ENCODE measurements around the gene ZNF778.
"Not testable (repeated sequence)": the region's sequence is repeated elsewhere in the genome, so short reads cannot be mapped to it uniquely, and the experiment has no call there.

ZNF778 gene

DNA sequence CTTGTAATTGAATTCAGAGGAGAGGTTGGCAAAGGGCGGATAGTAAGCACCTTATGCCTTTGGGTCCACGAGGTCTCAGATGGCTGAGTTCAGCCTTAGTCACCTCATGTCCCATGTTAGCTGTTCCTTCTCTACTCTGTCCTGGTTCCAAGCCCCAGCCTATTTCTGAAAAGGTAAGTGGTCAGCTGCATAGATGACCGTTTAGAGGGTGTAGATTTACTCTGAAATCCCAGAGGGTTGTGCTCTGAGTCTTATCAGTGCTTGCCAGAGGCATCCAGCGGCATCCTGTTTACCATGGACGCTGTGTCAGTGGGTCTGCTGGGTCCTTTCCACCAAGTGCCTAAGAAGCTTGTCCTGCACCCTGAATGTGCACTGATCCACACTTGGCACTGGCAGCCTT is 1.9 kb downstream of the ZNF778 start:
- peak; percentile 45 for DNase-seq

DNA sequence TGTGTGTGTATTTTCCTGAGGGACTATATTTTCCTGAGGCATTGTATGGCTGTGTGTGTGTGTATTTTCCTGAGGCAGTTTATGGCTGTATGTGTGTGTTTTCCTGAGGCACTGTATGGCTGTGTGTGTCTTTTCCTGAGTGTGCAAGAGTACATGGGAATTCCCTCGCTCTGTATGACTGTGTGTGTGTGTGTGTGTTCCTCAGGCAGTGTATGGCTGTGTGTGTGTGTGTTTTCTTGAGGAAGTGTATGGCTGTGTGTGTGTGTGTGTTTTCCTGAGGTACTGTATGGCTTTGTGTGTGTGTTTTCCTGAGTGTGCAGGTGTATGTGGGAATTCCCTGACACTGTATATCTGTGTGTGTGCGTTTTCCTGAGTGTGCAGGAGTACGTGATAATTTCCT is 4.1 kb downstream of the ZNF778 start:
- DNase-seq: no peak

DNA sequence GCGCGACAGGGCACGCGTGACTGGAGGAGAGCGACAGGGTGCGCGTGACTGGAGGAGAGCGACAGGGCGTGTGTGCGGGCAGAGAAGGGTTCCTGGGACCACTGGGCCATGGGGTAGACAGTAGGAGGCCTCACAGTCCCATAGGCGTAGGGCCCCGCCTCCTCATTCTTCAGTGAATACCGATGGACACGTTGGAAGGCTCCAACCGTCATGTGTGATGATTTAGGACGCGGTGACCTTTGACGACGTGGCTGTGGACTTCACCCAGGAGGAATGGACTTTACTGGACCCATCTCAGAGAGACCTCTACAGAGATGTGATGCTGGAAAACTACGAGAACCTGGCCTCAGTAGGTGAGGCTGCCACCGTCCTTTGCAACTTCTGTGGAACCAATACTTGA is 5.4 kb downstream of the ZNF778 start:
- DNase-seq: no peak

DNA sequence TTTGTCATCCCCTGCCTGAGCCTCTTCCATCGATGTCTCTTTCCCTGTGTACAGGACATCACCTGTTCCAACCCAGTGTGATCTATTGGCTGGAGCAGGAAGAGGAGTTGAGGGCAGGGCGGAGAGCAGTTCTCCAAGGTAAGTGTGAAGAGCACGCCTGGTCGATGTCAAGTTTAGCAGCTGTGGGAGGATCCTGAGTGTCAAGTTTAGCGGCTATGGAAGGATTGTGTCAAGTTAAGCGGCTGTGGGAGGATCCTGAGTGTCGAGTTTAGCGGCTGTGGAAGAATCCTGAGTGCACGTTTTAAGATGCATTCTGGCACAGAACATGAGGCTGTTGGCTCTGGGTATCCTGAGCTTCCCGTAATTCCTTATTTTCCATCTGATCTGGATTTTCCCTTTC is 7.2 kb downstream of the ZNF778 start:
- DNase-seq: no peak

DNA sequence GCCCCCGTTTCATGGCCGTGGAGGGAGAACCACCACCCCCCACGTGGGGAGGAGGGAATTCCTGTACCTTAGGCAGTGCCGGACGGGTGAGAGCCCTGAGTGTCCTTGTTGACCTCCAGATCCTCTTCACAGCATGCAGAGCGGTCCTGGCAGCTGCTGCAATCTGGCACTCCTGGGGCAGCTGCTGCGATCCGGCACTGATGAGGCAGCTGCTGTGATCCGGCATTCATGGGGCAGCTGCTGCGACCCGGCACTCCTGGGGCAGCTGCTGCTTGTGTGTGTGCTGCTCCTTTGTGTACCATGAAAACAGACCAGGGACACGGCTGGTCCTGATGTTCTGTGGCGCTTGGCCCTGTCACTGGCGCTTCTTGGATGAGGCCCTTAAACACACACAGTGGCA is 12.8 kb downstream of the ZNF778 start:
- DNase-seq: no peak

DNA sequence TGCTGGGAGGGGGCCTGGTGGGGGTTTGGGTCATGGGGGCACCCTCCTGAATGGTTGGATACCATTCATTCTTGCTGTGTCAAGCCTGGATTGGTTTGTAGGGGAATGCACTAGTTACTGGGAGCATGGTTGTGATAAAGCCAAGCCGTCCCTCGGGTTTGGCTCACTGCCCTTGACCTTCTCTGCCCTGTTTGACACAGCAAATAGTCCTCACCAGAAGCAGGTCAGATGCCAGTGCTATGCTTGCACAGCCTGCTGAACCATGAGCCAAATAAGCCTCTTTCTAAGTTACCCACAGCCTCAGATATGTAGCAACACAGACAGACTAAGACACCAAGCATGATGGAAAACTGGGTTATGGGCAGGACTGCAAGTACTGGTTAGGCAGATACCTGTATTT is 14.6 kb downstream of the ZNF778 start:
- DNase-seq: no peak

DNA sequence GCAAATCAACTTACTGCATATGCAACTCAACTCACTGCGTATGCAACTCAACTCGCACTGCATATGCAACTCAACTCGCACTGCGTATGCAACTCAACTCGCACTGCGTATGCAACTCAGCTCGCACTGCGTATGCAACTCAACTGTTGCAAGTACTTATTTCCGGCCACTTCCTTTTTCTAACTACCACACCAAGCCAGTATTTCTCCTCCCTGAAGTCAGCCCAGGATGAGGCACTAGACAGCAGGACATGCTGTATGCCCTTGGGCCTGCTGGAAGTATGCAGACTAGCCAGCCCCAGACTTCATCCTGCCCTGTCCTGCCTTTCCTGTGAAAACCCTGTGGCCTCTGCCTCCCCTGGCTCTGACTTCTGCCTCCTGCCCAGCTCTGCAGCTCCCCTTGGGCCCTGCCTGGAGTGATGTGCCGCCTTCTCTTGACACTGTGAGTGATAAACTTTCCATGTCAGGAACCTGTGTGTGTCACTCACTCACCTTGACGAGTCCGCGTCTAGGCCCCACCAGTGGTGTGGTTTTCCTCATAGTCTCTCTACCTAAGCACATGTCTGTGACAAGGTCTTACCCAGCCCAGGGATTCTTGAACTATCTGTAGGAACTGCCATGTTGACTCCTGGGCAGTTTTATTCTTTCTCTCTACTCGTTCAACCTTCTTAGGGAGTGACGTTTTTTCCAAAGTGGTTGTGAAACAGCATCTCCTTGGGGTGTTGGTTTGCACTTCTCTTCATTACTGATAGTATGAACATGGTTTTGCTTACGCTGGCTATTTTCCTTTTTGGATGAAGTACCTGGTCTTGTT is 16.4 kb downstream of the ZNF778 start:
- DNase-seq: no peak

DNA sequence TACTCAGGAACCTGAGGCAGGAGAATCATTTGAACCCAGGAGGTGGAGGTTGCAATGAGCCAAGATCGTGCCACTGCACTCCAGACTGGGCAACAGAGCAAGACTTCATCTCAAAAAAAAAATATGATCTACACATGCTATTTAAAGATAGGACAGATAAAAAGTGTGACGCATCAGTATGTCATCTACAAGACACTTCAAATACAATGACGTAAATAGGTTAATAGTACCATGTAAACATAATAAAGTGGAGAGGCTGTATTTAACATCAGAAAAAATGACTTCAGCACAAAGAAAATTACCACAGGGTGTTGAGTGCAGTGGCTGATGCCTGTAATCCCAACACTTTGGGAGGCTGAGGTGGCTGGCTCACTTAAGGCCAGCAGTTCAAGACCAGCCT is 20.2 kb downstream of the ZNF778 start:
- no peak for DNase-seq

DNA sequence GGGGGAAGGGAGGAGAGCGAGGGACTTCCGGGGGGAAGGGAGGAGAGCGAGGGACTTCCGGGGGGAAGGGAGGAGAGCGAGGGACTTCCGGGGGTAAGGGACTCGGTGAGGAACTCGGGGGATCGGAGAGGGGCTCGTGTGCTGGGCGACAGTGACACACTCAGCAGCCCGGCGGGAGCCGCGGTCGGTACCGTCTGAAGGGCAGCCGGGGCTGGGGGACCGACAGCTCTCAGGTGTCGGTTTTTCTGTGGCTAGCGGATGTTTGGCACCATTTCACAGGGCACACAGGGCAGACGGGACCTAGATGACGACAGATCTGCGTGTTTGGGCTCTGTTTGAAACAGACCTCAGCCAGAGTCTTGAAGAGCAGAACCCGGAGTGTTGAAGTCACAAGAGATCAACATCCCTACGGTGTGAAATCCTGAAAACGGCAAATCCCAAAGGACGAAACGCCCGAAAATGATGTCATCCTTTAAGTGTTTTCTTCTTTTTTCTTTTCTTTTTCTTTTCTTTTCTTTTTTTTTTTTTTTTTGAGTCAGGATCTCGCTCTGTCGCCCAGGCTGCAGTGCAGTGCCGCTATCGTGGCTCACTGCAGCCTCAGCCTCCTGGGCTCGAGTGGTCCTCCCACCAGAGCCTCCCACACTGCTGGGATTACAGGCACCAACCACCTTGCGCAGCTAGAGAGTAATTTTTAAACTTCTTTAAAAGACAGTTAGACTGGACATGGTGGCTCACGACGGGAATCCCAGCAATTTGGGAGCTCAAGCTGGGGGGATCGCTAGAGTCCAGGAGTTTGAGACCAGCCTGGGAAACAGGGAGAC is 23.9 kb downstream of the ZNF778 start:
- peak; percentile 78 for DNase-seq

DNA sequence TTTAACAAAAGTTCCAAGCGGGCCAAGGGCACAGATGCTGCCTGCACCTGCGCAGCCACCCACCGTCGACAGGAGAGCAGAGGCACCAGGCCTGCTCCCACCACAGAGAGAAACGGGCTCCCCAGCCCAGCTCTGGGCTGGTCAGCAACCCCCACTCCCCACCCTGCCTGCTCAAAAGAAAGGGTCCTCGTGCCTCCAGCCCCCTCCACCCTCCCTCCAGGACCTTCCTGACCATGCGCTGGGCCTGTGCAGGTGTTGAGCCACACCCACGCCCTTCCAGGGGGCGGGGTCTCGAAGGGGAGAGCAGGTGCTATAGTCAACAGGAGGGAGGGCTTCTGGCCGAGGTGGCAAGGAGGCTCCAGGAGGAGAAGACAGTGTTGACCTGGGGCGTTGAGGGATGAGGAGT is 25.3 kb downstream of the ZNF778 start:
- no peak for DNase-seq

DNA sequence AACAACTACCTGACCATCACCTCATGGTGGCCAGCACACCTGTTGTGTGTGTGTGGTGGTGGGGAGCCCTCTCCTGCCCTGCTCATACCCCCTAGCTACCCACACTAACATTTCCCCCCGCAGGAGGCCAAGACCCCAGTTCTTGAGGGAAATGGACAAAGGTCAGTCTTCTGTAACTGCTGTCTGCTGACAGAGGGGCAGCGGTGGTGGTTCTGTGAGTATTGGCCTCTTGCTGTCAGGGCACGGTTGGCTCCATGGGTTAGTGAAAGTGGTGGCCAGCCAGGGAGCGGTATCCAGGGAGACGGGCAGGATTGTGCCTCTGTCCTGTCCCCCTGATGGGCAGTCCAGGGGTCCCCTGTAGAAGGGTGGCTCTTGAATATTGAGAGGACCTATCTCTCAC is 26.2 kb downstream of the ZNF778 start:
- DNase-seq: no peak

DNA sequence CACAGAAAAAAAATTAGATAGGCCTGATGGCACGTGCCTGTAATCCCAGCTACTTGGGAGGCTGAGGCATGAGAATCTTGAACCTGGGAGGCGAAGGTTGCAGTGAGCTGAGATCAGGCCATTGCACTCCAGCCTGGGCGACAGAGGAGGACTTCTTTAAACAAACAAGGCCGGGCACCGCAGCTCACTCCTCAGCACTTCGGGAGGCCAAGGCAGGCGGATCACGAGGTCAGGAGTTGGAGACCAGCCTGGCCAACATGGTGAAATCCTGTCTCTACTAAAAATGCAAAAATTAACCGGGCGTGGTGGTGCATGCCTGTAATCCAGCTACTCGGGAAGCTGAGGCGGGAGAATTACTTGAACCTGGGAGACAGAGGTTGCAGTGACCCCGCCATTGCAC is 26.8 kb downstream of the ZNF778 start:
- DNase-seq: not testable (repeated sequence)

DNA sequence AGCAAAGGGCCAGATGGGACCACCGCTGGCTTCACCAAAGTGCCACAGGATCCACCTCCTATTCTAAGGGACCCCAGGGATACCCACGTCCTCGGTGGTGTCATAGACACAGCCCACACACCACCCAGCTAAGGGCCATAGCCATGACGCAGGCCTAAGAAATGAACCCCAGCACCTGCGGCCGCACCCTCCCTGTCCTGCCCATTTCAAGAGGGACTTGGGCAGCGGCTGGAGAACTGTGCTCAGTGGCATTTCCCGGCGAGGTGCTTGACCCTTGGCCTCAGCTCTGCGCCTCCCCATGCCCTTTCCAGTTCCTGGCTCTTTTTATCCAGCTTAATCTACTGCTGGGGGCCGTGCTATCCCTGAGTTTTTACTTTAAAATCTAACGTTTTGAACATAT is 27.3 kb downstream of the ZNF778 start:
- no peak for DNase-seq

DNA sequence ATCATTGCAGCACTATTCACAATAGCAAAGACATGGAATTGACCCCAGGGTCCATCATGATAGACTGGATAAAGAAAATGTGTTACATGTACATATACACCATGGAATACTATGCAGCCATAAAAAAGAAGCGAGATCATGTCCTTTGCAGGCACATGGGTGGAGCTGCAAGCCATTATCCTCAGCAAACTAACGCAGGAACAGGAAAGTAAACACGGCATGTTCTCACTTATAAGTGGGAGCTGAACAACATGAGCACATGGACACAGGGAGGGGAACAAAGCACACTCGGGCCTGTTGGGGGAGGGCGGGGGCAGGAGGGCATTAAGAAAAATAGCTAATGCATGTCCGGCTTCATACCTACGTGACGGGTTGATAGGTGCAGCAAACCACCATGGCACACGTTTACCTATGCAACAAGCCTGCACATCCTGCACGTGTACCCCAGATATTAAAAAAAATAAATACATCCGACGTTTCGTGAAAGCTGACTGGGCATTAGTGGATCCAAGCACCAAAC is 28.9 kb downstream of the ZNF778 start:
- DNase-seq: no peak

DNA sequence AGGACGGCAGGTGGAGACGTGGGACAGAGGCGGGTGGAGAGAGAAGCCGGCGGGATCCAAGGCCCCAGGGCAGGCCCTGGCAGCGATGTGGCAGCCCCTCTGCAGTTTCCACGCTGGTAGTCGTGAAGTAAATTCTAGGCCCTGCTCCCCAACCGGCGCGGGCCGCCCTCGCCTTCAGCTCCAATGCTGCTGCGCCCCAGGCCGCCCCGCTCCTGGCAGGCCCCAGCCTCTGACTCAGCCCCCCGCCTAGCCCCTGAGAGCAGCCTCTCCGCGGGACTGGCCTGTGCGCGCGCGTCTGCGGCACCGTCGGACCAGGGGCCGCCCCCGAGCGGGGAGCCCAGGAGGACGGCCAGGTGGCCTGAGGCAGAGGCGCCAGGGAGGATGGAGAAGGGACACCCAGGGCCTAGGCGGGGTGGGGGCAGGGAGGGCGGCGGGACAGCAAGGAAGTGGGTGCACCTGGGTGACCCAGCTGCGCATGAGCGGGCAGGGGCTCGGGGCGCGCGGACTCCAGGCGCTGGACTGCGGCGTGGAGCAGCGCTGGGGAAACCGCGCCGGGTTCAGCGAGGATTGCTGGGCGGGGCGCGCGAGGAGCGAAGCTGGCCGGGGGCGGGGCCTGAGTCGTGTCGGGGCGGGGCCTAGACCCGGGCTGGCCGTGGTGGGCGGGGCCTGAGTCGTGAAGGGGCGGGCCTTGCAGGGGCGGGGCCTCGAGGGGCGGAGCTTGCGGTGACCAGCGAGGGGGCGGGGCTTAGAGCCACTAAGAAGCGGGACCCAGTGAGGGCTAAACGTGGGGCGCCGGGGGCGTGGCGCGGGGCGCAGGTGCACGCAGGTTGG is 29.6 kb downstream of the ZNF778 start:
- peak; percentile 70 for DNase-seq

DNA sequence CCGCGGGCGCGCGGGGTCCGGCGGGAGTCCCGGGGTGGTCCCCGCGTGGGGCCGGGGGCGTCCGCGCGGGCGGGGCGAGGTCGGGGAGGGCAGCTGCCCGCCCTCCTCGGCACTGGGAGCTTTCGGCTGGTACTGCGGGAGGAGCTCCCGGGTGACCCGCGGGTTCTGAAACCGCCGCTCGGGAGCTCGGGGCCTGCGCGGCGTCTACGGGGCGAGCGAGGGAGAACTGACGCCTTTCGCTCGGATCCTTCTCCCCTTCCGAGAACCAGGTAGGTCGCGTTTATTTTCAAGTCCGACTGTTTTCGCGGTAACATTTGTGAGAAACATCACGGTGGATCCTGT is 30.2 kb downstream of the ZNF778 start:
- not testable (repeated sequence) for DNase-seq

DNA sequence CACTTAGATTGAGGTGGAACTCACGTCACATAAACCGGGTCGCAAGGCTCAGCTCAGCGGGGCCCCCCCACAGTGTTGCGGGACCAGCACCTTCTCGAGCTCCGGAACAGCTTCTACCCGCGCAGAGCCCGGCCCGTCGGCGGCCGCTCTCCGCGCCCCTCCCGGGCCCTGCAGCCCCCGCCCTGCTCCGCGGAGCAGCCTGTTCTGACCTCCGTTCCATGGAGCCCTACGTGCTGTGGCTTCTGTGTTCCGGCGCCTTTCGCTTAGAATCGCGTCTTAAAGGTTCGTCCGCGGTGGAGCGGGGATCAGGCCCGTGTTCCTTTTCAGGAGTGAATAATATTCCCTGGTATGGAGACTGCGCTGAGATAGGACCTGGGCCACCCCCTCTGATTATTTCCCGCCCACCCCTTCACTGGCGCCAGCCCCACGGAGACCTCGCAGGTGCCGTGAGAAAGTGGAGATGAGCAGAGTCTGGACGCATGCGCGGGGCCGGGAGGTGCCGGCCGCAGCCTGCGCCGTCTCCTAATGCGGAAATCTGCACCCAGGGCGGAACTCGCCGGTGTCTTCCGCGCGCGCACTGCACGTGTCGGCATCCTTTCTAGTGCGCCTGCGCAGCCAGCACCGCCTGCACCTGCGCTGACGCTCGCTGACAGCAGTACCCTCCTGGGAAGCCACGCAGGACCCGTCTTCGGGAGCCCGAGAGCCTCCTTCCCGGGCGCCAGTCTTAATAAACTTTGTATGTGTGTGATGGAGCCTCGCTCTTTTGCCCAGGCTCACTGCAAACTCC is 30.9 kb downstream of the ZNF778 start:
- DNase-seq: no peak

DNA sequence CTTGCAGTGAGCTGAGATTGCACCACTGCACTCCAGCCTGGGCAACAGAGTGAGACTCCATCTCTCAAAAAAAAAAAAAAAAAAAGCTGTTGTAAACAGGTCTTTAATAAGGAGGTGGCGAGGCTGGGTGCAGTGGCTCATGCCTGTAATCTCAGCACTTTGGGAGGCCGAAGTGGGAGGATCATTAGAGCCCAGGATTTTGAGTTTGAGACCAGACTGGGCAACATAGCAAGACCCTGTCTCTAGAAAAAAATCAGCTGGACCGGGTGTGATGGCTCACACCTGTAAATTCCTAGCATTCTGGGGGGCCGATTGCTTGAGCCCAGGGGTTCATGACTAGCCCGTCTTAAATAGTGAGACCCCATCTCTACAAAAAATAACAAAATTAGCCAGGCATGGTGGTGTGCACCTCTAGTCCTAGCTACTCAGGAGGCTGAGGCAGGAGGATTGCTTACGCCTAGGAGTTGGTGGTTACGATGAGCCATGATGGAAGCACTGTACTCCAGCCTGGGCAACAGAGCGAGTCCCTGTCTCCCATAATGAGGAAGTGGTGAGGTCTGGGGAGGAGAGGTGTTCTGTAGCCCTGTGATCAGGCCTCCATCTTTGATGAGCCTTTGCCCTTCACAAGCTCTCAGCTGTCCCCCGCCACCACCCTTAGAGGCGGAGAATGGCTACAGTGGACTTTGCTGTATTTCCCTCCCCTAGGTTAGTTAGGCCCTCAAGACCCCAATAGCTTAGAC is 36.2 kb downstream of the ZNF778 start:
- no peak for DNase-seq

DNA sequence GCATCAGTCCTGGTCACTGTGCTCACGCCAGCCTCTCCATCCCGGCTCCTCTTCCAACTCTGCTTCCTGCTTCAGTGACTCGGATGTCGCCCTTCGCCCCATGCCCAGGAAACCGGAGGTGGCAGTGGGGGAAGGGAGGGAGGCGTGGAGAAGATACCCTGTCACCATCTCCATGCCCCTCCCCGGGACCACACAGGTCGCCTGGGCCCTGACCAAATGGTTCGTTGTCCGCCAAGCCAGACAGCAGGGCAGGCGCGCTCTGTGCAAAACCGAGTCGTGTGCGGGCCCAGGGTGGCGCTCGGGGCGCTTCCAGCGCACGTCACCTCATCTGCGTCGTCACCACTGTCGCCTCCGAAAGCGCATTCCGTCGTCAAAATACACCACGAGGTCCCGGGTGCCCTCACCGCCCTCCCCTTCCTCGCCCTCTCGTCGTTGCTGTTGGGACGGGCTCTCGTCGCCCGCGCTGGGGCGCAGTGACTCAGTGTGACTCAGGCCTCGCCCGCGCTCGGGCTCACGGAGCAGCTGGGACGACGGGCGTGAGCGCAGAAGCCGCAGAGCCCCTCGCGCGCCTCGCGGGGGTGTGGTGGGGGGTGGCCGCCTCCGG is 39.2 kb downstream of the ZNF778 start:
- peak; percentile 67 for DNase-seq

DNA sequence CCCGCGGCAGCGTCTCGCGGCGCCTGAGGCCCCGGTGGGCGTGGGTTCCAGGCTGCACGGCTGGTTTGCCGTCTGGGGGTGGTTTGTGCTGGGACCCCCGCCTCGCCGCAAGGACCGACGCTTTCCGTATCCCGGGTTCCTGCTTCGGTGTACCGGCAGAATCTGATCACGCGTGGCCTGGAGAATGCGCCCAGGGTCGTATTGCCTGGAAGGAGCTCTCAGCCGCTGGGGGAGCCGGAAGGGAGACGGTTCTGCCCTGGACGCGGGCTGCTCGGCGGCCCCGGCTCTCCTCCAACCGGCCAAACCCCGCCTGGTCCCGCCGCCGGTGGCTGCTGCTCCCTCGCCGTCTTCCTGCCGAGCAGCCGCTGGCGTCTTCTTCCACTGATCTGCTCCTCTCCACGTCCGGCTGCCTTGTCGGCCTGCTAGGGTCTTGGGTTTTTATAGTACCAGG is 39.8 kb downstream of the ZNF778 start:
- no peak for DNase-seq

Measured in hematopoietic multipotent progenitor cell treated with erythropoietin and hydrocortisone succinate and interleukin-3 and kit ligand, for 8 days (in vitro differentiated cells).